Measurements from ENCODE around the gene EML6.
A peak's percentile ranks its signal among the peaks of the same experiment; 100 is the strongest.
"Not testable (repeated sequence)": the region's sequence is repeated elsewhere in the genome, so short reads cannot be mapped to it uniquely, and the experiment has no call there.

EML6 gene

DNA sequence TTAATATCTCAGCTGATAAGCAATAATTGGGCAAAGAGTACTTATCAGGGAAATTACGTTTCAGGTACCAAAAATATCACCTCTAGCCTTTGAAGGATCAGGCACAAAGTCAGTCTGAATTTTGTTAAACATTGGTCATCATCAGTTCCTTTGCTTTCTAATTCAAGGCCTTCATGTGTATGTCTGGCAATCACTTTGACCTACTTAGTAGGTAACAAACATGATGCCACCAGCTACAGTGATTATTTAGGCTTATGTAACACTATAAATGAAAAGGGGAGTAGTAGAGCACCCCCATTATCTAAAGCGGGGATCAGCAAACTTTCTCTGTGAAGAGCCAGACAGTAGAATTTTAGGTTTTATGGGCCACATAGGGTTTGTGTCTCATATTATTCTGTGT is 251.7 kb downstream of the EML6 start:
- no peak for DNase-seq

DNA sequence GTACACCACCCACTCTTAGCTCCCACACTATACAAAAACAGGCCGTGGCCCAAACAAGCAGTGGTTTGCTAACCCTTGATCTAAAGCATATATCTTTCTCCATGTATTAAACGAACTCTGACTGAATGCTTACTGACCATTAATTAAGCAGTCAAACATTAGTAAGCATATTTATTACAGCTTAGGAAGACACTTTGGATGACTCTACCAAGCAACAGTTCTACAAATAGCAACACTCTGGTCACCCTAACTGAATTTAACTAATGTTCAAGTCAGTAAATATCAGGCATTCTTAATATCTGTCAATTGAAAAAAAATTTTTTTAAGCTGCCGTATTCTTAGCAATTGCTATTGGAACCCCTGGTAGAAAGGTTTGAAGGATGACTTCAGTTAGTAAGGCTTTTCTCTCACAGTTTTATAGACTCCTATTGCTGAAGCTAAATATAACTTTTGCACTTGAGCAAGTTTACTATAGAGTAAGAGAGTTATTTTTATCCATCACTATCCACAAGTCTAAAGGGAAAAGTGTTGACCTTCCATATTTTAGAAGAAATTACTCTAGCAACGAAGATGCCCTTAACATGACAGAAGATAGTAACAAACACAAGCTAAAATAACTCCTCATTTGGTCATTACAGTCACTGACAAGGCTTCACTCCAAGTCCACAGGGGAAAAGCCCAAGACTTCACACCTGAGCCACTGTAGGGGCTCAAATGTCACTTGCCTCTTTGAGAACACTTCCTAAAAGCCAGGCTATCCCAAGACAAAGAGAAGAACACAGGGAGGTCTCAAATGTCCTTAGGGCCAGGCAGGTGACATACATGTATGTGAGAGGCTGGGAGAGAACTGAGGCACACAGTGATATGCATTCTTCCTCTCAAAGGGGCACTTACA is 252.4 kb downstream of the EML6 start:
- DNase-seq: no peak

DNA sequence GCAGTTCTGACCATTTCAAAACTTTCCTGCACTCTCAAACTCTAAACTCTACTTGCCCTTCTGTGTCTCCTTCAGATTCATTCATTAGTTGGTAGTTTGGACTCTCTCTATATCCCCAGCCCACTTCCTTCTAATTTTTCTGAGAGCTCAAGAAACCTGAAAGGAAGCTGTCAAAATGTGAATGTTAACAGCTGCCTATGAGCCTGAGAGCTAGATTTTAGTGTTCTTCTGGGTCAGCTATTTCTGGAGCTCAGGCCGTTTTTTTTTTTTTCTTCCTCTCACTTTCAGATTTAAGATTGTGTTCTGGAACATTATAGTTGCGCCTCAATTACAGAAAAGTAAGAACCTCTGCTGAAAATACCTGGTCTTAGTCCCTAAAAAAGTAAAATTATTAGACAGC is 253.7 kb downstream of the EML6 start:
- no peak for DNase-seq

DNA sequence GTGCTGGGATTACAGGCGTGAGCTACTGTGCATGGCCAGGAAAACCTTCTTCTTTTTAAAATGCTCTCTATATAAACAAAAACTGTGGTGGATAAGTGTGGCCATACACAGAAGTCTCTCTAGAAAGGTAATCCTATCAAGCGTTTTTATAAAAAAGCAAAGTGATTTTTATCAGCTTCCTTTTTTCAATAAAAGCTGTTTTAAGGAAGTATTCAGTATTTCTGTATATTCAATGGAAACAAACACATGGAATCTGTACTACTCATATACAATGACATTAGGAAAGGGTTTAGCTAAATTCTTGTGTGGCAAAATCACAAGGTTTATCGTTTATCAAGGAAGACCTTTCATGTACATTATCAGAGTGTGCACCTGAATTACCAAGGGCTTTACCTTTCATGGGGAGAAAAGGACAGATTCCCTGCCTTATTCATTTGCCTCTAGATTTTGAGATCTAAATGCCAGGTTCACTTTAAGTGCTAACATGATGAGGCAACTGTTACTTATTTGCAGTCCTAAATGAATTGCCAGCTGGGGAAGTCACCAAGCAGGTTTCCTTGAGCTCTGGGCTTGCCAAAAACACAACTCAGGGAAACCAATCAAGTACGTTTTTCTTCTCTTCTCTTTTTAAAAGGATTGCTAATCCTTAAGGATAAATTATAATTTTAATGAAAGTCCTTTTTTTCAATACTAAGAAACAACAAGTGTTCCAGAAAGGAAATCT is 256.0 kb downstream of the EML6 start:
- peak; percentile 23 for DNase-seq

DNA sequence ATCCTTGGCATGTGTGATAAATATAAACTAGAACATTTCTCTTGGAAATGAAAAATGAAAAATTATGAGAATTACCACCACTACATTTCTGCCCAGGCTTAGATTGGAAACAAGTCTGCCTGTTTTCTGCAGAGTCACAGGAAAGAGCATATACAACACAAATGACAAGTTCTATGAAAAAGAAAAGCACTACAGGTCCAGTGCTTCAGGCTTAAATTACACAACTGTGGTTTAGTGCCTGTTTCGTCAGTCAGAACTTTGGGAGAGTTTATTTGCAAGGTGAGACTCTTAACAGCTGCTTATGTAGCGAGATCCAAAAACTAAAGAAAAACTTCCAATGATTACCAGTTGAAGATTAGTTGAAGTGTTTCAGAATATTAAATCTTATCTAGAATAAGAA is 257.9 kb downstream of the EML6 start:
- no peak for DNase-seq

DNA sequence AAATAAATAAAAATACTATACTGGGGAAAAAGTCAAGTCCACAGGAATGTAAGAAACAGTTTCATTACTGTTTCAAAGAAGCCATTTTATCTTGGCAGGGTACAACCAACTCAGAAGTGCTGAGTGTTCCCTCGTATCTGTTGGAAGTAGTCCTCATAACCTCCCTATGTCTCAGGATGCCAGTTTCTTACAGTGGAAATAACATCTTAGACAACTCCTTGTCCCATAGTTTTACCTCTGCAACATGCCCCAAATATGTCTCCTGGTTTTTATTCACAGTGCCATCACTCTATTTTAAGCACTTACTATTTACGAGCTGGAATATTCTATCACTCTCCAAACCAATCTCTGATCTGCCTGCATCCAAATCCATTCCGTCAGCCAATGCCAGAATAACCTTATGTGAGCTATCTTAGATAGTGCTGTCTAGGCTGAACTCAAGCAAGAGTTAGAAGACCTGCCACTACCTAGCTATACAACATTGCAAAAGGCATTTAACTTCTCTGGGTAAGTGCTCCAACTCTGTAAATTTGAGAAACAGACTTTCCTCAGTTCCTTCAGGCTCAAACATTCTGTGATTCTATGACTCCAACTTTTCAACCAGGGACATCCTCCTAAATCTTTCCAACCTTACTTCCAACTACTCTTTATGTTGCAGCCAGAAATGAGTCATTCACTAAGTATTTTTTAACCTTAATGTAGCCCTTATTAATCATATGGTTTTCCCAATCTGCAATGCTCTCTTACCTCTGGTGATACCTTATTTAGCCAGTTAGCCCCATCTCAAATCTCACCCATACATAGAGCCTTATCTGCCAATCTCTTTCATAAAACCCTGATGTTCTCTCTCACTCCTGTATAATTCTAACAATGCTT is 260.1 kb downstream of the EML6 start:
- no peak for DNase-seq

DNA sequence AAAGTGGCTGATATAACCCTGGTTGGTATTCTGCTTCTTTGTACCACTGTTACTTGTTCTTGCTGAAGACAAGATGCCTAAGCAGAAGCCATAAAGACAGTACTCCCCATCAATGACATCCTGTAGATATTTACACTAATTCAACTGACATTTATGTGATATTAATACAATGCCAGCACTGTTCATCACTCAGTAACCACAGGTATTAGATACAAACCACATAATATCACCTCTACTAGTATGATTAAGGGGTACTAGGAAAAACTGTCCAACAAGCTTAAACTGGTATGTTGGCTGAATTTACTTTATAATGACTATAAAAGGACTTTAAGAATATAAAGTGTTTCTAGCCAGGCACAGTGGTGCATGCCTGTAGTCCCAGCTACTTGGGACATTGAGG is 261.0 kb downstream of the EML6 start:
- no peak for DNase-seq

DNA sequence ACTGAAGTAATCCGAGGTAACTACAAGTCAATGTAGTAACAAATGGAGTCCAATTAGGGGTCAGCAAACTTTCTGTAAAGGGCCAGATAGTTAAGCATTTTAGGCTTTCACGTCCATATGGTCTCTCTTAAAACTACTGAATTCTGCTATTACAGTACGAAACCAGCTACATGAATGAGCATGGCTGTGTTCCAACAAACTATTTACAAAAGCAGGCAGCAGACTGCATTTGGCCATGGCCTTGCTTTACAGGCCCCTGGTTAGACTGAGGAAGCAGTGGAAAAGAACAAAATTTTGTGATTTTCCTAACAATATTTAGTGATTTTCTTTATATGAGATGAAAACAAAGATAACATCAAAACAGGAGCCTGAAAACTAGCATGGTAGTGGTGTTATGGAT is 262.8 kb downstream of the EML6 start:
- no peak for DNase-seq

DNA sequence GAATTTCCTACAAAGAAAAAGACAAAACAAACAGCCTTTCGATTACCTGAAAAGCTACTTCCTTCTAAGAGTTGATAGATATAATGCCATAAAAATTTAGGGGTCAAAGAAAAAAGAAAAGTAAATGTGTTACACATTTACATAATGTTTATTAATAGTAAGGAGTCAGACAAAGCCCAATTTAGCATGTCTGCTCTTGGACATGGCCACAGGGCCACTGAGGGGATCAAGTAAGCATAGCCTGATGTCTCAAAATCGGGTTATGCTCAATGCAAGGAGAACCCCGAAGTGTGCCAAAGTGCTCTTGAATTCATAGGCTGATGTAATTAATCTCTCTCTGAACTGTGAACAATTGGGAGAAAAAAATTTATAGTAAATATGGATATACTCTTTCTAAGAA is 265.1 kb downstream of the EML6 start:
- peak; percentile 25 for DNase-seq

DNA sequence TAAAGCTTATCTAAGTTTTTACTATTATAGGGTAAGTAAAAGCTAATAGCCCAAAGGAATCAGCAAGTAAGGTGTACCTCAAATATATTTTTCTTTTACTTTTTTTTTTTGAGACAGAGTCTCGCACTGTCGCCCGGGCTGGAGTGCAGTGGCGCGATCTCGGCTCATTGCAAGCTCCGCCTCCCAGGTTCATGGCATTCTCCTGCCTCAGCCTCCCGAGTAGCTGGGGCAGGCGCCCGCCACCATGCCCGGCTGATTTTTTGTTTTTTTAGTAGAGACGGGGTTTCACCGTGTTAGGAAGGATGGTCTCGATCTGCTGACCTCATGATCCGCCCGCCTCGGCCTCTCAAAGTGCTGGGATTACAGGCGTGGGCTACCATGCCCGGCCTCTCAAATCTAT is 267.2 kb downstream of the EML6 start:
- not testable (repeated sequence) for DNase-seq

DNA sequence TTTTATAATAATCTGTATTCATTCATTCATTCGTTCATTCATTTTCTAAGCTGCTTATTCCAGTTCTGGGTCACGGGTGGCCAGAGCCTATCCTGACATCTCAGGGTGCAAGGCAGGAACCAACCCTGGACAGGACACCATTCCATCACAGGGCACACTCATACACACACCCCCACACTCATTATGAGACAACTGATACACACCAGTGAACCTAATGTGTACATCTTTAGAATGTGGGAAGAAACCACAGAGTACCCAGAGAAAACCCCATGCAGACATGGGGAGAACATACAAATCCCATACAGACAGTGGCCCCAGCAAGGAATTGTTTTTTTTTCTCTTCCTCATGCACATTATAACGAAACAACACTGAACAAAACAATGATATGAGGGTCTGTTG is 272.1 kb downstream of the EML6 start:
- no peak for DNase-seq

DNA sequence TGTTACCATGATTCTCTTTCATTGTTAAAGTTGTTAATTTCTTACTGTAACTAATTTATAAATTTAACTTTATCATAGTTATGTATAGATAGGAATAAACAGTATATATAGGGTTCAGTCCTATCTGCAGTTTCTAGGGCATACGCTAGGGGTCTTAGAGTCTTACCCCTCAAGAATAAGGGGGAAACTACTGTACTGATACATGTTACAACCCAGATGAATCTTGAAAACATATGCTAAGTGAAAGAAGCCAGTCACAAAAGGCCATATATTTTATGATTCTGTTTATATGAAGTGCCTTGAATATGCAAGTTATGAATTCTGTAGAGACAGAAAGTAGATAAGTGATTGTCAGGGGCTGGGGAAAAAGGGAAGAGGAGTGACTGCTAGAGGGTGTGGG is 274.4 kb downstream of the EML6 start:
- no peak for DNase-seq

DNA sequence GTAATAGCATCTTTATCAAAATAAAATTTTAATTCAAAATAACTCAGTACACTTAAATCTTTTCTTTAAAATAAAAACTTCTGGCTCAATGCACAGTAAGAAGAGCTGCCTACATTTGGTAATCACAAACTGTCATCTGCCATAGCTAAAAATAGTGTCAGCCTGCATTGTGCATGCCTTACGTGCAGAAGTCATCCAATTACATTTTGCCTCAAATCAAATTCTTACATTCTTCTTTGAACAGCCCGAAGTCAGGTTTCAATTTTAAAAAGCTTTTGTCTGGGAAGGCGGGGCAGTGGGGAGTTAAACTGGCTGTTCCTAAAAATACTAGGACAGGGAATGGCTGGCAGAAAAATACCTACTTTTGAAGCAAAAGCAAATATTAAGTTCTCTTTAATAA is 275.7 kb downstream of the EML6 start:
- no peak for DNase-seq

DNA sequence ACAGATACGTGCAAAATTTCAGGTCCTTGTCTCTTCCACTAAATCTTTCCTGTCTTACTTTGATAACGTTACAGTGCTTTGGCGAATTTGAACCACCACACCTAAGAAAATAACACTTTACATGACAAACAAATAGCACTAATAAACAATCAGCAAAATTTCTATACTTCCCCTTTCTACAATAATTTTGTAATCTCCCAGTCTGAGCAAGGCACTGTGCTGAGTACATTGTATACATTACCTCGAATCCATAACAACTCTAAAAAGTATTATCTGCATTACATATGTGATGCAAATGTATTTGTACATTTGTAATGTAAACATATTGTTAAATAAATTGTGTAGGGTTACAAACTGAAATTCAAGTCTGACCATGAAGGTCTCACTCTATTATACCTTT is 276.9 kb downstream of the EML6 start:
- DNase-seq: no peak

DNA sequence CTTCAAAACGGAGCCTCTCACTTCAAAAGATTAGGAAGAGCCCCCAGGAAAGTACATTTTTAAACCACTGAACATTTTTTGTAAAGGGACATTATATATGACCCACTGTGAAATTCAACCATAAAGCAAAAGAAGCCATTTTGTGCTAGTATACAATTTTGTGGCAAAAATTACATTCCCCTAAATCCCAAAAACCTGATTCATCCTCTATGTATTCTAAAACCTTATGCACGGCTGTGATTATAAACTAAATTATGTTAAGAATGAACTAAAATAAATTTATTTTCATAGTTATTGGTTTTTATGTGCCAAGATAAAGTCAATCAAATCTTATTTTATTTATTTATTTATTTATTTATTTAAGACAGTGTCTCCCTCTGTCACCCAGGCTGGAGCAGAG is 278.3 kb downstream of the EML6 start:
- DNase-seq: no peak

DNA sequence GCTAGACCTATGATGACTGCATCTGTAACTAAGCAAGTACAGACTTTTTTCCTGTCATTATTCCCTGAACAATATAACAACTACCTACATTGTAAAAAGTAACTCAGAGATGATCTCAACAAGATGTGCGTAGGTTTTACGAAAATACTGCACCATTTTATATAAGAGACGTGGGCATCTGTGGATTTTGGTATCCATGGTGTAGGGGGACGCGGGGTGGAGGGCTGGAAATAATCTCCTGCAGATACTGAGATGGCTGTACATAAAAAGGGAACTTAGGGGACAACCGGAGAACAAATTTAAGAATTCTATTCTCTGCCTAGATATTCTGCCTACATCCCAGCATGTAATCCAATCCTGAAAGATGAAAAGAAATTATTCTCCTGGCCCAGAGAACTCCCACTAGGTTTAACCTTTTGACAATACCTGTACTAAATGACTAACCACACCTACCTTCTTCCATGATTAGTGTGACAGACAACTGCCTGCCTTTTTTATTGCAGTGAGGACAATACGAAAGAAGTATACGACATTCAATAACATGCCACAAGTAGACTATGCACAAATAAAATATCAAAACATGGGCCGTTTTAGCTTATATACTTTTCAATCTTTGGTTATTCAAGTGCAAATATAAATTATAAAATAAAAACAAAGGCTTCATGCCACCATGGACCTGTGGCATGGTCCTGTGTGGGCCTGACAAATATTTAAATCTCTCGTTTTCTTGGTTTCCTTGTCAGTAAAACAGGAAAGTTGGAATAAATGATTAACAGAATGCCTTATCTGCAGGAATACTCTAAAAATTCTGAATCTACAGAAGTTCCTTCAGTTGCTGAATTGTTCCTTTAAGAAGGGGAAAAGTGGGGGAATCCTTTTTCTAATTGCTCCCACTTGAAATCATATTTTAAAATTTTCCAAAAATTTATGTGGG is 280.5 kb downstream of the EML6 start:
- no peak for DNase-seq

DNA sequence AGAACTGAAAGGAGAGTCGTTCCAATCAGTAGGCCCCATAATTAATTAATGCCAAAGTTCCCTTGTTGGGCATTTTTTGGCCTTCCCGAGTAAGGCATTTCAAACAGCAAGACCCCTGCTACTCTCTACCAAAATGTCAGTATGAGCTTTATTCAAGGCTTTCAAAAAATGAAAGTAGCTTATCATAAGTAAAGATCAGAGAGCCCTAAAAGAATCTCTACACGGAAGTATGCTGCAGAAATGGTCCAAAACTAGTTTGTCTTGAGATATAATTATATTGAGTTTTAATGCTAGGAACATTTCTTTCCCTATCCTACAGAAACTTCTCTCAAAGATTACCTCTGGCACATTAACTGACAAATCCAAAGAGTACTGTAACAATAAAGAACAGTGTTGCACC is 282.8 kb downstream of the EML6 start:
- no peak for DNase-seq

DNA sequence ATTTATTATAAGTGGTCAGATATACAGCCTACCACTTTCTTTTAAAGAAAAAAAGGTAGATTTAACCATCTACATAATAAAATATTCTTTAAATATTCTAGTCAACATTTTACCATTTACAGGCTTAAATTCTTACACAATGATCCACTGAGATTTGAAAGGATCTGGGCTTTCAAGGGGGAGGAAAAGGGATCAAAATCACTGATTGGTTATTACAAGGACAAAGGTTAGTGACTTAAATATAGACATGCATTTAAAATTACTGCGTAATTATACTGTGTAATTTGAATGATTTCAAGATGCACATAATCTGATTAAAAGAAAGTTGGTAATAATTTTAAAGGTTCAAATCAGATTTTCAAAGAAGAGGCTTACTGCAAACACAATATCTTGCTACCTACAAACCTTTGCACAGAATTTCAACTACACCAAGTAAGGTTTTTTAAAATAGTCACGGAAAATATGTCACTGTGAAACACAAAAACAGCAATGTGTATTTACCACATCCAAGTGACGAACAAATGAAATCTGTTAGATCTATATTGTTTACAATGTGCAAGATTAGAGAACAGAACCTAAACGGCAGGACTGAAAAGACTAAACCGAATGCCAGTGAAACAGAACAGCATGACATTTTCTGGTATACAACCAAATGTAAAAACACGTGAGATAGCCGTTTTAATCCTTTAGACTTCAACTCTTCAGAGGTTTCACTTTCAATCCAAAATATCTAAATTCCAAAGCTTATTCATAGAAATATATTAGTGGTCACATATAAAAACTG is 286.0 kb downstream of the EML6 start:
- DNase-seq: no peak

DNA sequence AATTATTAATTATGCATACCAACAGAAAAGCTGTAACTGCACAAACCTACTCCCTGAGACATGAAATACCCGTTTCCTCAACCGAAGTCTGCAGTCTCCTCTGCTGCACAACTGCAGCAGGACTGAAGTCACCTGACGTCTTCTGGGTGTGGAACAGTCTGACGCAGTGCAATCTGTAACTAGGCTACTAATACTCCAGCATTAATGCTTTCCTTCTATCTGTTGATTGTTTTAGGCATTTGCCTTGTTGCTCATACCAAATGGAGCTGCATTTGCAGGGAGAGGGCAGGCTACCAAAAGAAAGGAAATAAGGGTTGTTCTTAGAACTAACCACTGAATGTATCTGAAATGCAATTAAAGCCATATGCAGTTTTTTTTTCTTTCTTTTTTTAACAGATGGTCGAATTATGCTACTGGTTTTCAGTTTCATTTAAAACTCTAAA is 286.7 kb downstream of the EML6 start:
- DNase-seq: no peak

DNA sequence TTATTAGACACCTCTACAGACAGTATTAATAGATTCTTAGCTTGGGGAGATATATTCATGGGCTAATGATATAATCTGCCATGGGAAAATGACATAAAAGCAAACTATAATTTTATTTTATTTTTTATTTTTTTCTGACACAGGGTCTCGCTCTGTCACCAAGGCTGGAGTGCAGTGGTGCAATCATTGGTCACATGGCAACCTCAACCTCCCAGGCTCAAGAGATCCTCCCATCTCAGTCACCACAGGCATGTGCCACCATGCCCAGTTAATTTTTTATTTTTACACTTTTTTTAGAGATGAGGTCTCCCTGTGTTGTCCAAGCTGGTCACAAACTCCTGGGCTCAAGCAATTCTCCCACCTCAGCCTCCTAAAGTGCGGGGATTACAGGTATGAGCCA is 287.5 kb downstream of the EML6 start:
- DNase-seq: no peak

All from DMS79 (cell line).